Measurements from ENCODE around the gene RPL37.

DNA sequence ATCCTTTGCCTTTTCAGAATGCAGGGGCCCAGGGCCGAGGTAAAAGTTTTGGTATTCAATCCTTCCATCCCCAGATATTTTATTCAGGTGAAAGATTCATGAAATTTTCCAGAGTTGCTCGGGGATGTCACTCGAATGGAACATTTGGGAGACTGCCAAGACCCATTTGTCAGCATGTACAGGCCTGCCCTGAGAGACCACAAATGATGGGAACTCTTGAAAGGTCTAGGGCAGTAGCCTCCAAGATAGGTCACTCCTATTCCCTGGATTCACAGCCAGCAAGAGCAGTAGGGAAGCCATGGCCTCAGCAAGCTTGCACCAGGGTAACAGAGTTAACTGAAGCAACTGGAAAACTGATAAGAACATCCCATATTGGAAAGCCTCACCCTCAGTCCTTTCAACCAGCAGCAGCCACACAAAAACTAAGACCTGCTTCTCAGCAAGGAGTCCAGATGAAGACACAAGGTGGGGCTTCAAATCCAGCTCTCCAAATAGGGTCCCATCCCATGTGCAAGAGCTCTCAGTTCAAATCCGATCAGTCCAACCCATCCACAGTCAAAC is 18.7 kb upstream of the RPL37 start:
- TF ChIP-seq, protein P1, sequence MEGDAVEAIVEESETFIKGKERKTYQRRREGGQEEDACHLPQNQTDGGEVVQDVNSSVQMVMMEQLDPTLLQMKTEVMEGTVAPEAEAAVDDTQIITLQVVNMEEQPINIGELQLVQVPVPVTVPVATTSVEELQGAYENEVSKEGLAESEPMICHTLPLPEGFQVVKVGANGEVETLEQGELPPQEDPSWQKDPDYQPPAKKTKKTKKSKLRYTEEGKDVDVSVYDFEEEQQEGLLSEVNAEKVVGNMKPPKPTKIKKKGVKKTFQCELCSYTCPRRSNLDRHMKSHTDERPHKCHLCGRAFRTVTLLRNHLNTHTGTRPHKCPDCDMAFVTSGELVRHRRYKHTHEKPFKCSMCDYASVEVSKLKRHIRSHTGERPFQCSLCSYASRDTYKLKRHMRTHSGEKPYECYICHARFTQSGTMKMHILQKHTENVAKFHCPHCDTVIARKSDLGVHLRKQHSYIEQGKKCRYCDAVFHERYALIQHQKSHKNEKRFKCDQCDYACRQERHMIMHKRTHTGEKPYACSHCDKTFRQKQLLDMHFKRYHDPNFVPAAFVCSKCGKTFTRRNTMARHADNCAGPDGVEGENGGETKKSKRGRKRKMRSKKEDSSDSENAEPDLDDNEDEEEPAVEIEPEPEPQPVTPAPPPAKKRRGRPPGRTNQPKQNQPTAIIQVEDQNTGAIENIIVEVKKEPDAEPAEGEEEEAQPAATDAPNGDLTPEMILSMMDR (optimal IDR thresholded peaks at IDR 0.05 in 1 of 3, IDR thresholded peaks at IDR 0.05 in 1 of 3, conservative IDR thresholded peaks at IDR 0.05 in 1 of 3; ENCODE audit: extremely low read depth in 1 of 3, insufficient read depth in 2 of 3, low read length in 3 of 3): no peak
- no peak for TF ChIP-seq EZH2 (IDR thresholded peaks at IDR 0.05; ENCODE audit: low read length)

All from keratinocyte (primary cell).